GM12874 (cell line): ENCODE measurements around the gene VWA8.

Source experiments
- CTCF ChIP-seq: IDR thresholded peaks from 2 replicates; pipeline ENCODE4 v1.5.1; 2011; ENCODE audit warnings: low read depth, mild to moderate bottlenecking, control low read depth, low read length, moderate library complexity; ENCODE audit not compliant: insufficient read depth

Gene VWA8

GRCh38 chr13:41702540-41702939 is 258.4 kb downstream of the VWA8 start:
- TF ChIP-seq CTCF = no peak

- no peak for TF ChIP-seq CTCF
These were observed 259.2 kb downstream of the VWA8 start for GRCh38 chr13:41701676-41702075.

- TF ChIP-seq CTCF = no peak
These were observed 260.1 kb downstream of the VWA8 start for GRCh38 chr13:41700790-41701310.

- no peak for TF ChIP-seq CTCF
These were observed 261.1 kb downstream of the VWA8 start for GRCh38 chr13:41699759-41700158.

- TF ChIP-seq CTCF = no peak
These were observed 263.3 kb downstream of the VWA8 start for GRCh38 chr13:41697578-41697977.

- TF ChIP-seq CTCF = no peak
These were observed 264.5 kb downstream of the VWA8 start for GRCh38 chr13:41696163-41697003.

GRCh38 chr13:41694545-41695301 is 266.2 kb downstream of the VWA8 start:
- TF ChIP-seq CTCF = no peak
